HG03575 (cell line): ENCODE data around the gene TRPM6.

Experiments used
- ATAC-seq: cut with Tn5 transposase; IDR thresholded peaks from one replicate; pipeline ENCODE4 v1.9.1; 2021; ENCODE audit not compliant: unreplicated experiment, insufficient number of reproducible peaks, low FRiP score; ENCODE audit errors: extremely low read depth

Gene TRPM6

DNA sequence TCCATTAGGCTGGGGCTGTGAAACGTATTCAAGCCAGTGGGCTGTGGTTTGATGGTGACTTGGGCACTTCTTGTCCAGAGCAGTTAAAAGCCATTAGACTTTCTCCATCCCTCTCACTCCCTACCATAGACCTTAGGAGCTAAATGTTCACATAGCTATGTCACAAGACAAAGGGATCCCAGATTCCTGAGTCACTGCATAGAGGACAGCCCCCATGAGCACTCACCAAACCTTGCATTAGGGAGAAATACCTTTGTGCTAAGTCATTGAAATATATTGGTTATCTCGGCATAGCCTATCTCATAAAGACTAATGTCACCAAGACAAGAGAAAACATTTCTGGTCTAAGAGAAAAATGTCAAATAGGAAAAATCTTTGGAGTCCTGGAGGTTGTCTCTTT is 104.3 kb downstream of the TRPM6 start:
- no peak for ATAC-seq

DNA sequence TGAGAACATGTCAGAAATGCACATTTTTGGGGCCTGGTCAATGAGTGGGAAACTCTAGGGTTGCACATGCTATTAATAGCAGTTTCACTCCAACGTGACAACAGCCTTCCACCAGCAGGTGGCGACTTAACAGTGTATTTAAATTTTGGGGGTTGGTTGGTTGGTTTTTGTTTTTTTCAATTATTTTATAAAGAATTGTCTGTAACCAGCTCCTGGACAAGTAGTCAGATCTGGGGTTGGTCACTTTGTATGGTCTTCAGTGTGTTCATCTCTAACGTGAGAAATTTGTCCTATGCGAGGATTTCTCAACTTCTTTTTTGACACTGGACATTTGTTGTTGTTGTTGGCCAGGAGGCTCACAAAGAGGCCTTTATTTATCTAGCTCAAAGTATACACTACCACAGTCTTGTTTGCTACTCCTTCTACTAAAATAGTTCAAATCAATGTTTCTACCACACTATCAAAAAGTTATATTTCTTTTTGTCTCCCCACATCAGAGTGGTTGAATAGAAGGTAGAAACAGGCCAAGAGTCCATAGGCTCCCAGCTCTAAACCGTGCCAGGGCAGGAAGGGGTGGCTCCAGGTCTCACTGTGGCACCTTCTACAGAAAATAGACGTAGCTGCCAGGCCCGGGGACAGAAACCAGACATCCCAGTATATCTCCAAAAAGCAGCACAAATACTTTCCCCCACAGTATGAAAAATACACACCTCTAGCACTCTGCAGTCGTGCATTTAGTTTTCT is 110.4 kb downstream of the TRPM6 start:
- no peak for ATAC-seq

DNA sequence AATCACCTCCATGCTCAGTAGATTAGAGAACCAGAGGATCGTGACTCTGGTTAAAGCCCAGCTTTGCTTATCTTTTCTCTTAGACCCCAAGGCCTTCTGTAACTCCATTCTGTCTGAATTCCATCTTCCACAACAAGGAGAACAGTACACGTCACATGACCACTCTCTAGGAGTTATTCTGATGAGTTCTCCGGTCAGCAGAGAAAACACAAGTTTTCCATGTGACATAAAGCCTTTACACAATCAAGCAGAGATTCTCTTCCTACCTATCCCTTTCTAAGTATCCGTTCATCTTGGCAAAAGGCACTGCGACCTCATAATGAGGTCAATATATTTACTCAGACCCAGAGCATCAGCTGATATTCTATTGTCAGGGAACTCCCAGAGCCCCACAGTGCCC is 112.3 kb downstream of the TRPM6 start:
- ATAC-seq, result no peak

DNA sequence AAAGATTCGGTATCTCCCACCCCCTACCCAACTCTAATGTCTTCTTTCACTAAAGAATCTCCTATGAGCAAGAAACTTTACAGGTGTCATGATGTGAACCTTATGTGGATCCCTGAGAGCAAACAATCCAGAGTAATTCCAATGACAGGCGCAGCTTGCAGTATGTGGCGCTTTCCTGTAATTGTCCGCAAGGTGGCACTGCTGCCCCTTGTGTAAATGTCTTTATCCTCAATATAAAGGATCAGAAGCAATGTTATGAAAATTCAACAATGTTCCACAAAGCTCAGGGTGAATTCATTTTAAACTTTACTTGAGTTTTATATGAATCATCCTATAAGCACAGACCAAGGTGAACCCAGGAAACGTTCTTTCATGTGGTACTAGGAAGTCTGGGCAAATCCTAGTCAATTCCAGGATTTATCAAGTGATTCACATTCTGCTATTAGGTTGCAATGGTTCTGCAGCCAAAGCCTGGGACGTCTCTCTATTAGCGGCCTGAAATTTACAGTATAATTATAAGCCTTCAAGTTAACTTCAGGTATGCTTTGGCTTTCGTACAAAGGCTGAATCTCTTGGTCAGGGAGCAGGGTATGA is 113.7 kb downstream of the TRPM6 start:
- no peak for ATAC-seq

DNA sequence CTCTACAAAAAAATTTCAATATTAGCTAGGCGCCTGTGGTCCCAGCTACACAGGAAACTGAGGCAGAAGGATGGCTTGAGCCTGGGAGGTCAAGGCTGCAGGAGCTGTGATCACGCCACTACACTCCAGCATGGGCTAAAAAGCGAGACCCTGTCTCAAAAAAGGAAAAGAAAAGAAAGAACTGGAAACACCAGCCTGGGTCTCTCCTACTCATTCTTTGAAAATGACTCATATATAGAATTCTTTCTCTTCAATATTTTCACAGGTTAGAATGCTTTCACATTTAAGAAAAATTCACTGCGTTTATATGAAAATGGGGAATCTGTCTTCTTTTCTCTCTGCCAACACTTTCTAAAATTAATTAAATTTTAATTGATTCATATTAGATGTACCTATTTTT is 115.6 kb downstream of the TRPM6 start:
- no peak for ATAC-seq

DNA sequence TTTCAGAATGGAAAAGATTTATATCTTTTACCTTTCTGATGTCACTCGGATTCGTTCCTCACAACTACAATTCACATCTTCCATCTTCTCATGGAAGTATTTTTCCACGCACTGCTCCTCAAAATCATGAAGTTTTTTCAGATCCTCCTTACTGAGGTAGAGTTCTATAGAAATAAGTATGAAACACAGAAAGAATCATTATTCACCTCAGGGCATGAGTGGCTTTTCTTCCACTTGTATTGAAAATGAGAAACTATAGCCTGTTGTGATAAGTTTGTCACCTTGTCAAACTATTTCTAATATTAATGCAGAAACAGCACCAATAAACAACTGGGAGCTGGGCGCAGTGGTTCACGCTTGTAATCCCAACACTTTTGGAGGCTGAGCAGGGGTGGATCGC is 116.0 kb downstream of the TRPM6 start:
- no peak for ATAC-seq

DNA sequence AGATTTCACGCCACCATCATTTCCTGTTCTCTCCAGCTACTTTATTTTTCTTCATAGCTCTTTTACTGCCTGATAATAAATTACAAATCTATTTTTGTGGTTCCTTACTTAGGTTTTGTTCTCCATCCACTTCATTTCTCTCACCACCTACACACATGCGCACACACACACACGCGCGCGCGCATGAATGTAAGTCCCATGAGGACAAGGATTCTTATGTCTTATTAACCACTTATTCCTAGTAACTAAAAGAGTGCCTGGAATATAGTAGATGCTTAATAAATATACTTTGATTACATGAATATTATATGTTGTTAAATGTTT is 116.5 kb downstream of the TRPM6 start:
- ATAC-seq, result no peak

DNA sequence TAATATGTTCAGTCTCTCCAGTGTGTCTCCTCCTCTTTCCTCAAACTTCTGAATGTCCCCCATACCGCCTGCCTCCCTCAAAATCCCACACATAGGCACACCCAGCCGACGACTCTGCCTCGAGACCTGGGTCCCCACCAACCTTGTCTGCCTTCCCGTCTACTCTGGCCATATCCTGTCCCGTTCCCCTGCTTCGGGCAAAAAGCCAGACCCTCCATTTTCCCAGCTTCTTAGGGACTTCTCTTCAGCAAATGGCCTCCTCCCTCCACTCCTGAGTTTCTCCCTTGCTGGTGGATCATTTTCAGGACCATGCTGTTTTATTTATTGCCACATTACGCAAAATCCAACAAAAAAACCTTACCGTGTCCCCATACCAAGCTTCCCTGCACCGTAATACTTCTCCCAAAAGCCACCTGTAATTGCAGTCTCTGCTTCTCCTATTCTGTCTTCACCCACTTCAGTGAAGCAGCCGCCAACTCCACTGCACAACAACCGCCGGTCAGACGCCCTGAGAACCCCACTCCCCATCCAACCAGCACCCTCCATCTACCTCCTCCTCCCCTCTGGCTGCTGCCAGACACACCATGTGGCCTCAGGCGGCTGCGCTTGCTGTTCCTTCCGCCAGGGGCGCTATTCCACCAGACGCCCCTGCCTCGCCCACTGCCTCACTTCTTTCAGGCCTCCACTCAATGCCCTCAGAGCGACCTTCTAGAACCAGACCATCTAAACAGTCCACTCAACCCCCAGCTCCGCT is 117.0 kb downstream of the TRPM6 start:
- ATAC-seq, result no peak

DNA sequence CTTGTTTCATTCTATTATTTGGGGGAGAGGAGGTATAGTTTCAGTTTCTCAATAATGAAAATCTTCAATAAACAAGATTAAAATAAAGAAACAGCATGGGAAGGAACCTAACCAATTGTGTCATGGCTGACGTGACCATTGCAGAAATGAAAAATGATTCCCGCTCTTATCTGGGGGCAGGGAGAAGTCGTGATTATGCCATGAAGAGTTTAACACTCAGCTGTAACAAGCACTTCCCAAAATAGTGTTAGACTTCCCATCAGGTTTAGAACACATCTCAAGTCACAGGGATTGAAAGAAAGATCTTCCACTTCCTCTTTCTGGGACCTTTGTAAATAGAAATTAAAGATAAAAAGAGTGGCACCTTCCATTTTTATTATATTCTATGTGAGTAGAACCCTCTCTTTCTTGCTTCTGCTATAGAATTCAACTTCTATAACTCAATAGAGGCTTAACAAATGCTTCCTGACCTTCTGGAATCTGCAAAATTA is 122.2 kb downstream of the TRPM6 start:
- ATAC-seq, result no peak

DNA sequence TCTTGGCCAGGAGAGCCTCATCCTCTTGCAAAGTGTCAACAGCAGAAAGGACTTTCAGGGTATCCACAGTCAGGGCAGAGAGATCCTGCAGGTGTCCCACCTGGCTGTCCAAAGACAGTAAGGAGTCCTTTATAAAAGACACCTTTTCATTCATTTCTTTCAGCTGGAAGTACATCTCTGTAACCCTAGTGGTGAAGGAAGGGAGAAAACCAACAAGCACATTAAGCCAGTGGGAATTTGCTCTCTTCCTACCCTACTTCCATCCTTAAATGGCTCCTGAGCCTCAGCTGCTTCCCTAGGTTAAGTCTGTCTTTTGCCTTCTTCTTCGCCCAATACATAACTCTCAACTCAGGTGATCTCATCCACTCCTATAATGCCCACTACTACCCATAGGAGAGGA is 124.8 kb downstream of the TRPM6 start:
- ATAC-seq, result no peak

DNA sequence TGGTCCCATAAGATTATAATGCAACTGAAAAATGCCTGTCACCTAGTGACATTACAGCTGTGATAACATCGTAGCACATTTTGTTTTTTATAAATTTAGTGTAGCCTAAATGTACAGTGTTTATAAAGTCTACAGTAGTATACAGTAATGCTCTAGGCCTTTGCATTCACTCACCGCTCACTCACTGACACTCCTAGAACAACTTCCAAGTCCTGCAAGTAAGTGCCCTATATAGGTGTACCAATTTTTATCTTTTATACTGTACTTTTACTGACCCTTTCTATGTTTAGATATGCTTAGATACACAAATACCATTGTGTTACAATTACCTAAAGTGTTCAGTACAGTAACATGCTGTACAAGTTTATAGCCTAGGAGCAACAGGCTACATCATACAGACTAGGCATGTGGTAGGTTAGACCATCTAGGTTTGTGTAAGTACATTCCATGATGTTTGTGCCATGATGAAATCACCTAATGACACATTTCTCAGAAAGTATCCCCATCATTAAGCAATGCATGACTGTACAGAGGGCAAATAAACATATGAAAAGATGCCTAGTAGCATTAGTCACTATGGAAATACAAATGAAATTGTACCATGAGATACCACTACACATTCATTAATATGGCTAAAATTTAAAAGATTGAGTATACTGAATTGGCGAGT is 127.6 kb downstream of the TRPM6 start:
- no peak for ATAC-seq

DNA sequence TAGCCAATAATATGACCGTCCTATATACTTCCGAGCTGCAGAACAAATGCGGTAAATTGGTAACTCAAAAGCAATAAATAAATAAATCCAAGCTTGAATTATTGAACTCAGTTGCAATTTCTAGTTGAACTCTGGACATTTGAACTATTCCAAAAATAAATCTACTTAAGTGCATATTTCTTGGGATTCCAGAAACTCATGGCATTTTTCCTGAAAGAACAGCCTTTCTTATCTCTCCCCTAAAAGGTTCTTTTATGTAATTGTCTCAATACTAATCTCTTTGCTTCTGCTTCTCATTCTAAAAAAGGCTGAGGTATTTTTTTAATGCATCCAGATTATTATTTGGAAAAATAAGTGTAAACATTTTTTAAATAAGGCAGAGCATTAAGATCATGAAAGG is 131.7 kb downstream of the TRPM6 start:
- no peak for ATAC-seq

DNA sequence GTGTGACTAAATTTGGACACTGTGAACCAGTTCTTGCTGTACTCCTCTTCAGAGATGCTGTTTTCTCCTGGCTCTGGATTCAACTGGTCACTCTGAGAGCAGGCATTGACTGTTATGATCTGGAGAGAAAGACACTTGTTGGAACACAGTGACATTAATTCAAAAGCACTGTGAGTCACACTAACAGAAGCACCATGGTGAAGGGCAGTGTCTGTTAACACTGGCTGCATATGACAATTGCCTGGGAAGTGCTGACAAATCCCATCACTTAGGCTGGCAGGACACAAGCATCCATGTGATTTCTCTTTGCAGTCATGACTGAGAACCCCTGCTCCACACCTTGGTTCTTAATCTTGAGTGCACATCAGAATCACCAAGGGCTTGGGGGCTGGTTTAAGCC is 132.4 kb downstream of the TRPM6 start:
- no peak for ATAC-seq

DNA sequence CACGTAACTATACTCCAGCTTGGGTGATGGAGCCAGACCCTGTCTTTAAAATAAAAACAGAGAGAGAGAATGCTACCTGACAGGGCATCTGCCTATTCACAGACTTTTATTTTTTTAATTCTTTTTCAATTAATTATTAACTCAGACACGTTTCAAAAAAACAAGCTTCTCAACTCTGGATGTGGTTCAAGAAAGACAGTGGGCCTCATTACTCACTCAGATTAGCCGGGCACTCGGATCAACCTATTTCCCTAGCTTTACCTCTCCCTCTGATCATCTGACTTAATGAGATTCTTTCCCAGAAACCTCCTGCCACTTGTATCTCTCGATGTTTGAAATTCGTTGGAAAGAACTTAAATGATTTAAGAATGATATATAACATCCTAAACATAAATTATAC is 134.1 kb downstream of the TRPM6 start:
- ATAC-seq, result no peak

DNA sequence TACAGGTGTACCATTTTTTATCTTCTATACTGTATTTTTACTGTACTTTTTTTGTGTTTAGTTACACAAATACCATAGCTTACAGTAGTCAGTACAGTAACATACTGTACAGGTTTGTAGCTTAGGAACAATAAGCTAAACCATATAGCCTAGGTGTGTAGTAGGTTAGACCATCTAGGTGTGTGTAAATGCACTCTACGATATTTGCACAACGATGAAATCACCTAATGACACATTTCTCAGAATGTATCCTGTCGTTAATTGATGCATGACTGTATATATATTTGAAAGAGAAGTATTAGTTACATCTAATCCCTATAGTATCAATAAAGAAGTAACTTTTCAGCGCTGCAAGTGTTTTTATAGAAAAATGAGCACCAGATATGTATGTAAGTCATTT is 138.8 kb downstream of the TRPM6 start:
- ATAC-seq, result no peak

DNA sequence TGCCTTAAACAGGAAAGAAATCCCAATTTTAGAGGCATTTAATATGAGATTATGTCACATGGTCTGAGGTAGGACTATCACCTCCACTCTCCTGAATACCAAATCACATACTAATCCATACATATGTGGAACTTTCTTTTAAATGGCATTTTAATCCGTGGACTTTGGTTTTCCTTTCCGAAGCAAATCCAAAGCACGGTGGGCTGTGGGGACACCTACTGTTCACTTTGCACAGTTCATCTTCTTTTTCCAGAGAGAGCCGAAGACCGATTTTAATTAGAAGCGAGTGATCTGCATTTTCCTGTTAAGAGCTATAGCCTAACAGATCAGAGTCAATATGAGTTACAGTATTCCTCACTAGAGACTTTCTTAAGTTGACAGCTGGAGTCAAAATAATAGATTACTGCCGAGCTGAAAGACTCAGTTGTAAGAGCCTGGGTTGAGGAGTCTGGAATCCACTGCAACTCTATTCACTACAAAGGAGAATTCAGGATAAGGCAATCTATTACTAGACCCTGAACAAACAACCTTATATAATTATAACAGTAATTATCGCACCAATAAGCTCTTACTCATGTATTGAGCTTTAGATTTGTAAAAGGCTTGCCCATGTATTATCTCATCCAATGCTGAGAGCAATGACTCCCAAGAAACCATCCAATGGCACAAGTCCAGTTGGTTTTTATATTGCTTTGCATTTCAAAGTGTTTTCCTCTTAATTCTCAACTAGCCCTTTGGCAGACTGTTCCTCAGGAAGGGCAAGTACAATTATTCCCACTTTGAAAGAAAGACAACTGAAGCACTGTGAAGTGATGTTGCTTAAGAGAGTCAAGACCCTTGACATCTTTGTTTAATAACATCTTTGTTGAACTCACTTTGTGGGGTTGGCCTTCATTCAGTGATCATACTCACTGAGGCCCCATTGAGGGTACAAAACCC is 144.7 kb downstream of the TRPM6 start:
- ATAC-seq, result no peak

DNA sequence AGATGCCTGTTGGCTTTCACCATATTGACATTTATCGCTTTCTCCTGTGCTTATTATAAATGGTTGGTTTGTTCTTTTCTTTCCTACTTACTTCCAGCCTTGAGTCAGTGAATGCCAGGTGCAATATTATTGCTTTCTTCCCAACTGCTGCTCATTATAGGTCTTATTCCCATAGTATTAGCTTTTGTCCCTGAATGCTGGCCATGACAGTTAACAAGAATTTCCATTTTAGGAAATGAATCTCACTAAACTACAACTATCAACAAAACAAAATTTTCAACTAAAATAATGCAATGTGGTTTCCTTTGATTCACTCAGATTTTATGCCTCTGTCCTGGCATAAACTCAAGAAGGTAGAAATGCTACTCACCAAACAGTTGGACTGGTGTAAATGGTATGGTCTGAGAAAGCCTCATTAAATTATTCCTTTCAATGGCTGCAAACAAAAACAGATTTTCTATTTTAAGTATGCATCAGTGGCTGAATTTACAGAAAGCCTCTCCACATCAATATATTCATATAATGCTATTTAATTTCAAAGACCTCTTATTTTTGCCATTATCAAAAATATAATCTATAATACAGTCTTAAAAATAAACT is 145.4 kb downstream of the TRPM6 start:
- ATAC-seq, result no peak

DNA sequence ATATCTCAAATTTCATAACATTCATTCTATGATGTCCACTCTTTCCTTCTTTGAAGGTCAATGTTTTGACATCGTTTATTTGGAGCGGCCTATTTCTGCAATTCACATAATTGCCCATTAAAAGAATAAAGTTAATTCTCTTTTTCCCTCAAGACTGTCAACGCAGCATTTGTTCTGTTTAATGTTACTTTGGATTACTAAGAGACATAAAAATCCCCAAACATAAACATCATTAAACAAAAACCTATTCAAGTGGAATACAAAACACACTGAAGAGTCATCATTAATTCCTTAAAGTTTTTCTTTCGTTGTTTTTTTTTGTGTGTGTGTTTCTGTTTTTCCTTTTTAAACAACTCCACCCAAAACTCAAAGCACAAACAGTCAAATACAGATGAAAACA is 151.1 kb downstream of the TRPM6 start:
- ATAC-seq, result no peak
